Neural cell (in vitro differentiated cells): Measurements from ENCODE around the gene NUP54. TPM values are rescaled to one million over a fixed set of nuclear protein-coding genes. Genes with fewer than 3 reads are reported as not detected.

Experiments used
- polyA plus RNA-seq: library from polyadenylated mRNA; depleted of rRNA; stranded (reverse); fragments of >200 nt; gene quantifications from 2 replicates; pipeline ENCODE4 v1.2.3, GENCODE V29; 2014

NUP54 gene
- polyA plus RNA-seq, 1 donor from 2014 or later: 103 TPM

Other genes with a start within 250 kb of the NUP54 start
- 0.28 TPM in 1 of 2 replicates, not detected in the other for gene PPEF2, start 245.9 kb downstream of the NUP54 start, polyA plus RNA-seq
- 7.3 and 11.9 TPM in 2 replicates for gene NAAA, start 207.4 kb downstream of the NUP54 start, polyA plus RNA-seq
- gene SDAD1, start 157.5 kb downstream of the NUP54 start, polyA plus RNA-seq: 19.1 and 22.6 TPM in 2 replicates
- not detected in 2 replicates for gene CXCL9, start 140.9 kb downstream of the NUP54 start, polyA plus RNA-seq
- not detected in 2 replicates for gene CXCL10, start 124.9 kb downstream of the NUP54 start, polyA plus RNA-seq
- gene CXCL11, start 112.3 kb downstream of the NUP54 start, polyA plus RNA-seq: 0.18 and 0.33 TPM in 2 replicates
- 0.25 TPM in 1 of 2 replicates, not detected in the other for gene ART3, start 73.7 kb downstream of the NUP54 start, polyA plus RNA-seq
- gene SCARB2, start 65.4 kb upstream of the NUP54 start, polyA plus RNA-seq: 235 and 256 TPM in 2 replicates
- 2.9 and 3.7 TPM in 2 replicates for gene FAM47E, start 103.3 kb upstream of the NUP54 start, polyA plus RNA-seq
- 0.22 TPM in 1 of 2 replicates, not detected in the other for gene STBD1, start 158.3 kb upstream of the NUP54 start, polyA plus RNA-seq